ENCODE results near the gene NSMF. TPM values are rescaled to one million over a fixed set of nuclear protein-coding genes. Genes with fewer than 3 reads are reported as not detected.
A peak's percentile ranks its signal among the peaks of the same experiment; 100 is the strongest.
"Not testable (repeated sequence)": the region's sequence is repeated elsewhere in the genome, so short reads cannot be mapped to it uniquely, and the experiment has no call there.

NSMF gene
- total RNA-seq, 2 donors from 2014 or later, result 17.1 to 36.4 TPM

DNA sequence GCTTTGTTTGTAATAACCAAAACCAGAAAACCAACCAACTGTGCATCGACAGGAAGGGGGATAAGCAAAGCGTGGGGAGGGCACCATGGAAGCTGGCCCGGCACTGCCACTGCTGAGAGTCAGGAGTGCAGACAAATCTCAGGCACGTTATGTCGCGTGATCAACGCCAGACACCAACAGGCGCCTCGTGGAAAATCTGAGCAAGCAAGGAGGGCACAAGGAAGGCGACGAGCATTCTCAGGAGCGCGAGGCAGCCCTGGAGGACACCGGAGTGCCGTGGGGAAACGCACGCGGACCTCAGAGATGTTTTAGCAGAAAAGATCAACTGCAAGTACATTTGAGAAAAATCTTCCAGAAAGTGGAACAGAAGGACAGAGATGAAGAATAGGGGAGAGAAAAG, 15.1 kb upstream of the NSMF start:
- Mint-ChIP-seq H3K4me1 (ENCODE audit: low read depth in 2 of 2) (peaks cover 9 to 11% of the 10 kb centered on the region in 2 donors), H3K9me3 (peaks cover 6% of the 10 kb centered on the region), H3K27me3 (peaks cover 3 to 8% of the 10 kb centered on the region in 2 donors), H3K4me3 (no peak overlapping the region), H3K36me3 (peaks cover 18% of the 10 kb centered on the region), H3K27ac (no peak overlapping the region)
- no peak for ATAC-seq
- no peak for DNase-seq (ENCODE audit: low spot score)

- Mint-ChIP-seq H3K36me3 (peaks cover 12% of the 10 kb centered on the region), H3K9me3 (peaks cover 1% of the 10 kb centered on the region), H3K27me3 (peaks cover 5 to 12% of the 10 kb centered on the region in 2 donors), H3K27ac (no peak overlapping the region), H3K4me3 (no peak overlapping the region), H3K4me1 (ENCODE audit: low read depth in 2 of 2) (peaks cover 9 to 16% of the 10 kb centered on the region in 2 donors)
- DNase-seq (ENCODE audit: low spot score), result no peak
- no peak for ATAC-seq
Measured at GRCh38 chr9:137470785-137471184, 11.7 kb upstream of the NSMF start.

- H3K9me3 Mint-ChIP-seq, result no peaks in the 10 kb centered on the region
- no peak overlapping the region for H3K4me3 Mint-ChIP-seq
- peaks cover 1% of the 10 kb centered on the region for H3K36me3 Mint-ChIP-seq
- ATAC-seq, result no peak
- peaks cover 9 to 16% of the 10 kb centered on the region in 2 donors for H3K4me1 Mint-ChIP-seq (ENCODE audit: low read depth in 2 of 2)
- H3K27ac Mint-ChIP-seq, result no peak overlapping the region
- H3K27me3 Mint-ChIP-seq, result peaks cover 5 to 10% of the 10 kb centered on the region in 2 donors
- no peak for DNase-seq (ENCODE audit: low spot score)
Measured at GRCh38 chr9:137467896-137468295, 8.8 kb upstream of the NSMF start.

GRCh38 chr9:137467161-137467581, 8.0 kb upstream of the NSMF start:
- H3K27ac Mint-ChIP-seq, result no peak overlapping the region
- DNase-seq (ENCODE audit: low spot score), result no peak
- peaks cover 5 to 10% of the 10 kb centered on the region in 2 donors for H3K27me3 Mint-ChIP-seq
- H3K4me3 Mint-ChIP-seq, result no peak overlapping the region
- H3K9me3 Mint-ChIP-seq, result no peaks in the 10 kb centered on the region
- ATAC-seq, result no peak
- H3K36me3 Mint-ChIP-seq, result no peaks in the 10 kb centered on the region
- peaks cover 9 to 16% of the 10 kb centered on the region in 2 donors for H3K4me1 Mint-ChIP-seq (ENCODE audit: low read depth in 2 of 2)

DNA sequence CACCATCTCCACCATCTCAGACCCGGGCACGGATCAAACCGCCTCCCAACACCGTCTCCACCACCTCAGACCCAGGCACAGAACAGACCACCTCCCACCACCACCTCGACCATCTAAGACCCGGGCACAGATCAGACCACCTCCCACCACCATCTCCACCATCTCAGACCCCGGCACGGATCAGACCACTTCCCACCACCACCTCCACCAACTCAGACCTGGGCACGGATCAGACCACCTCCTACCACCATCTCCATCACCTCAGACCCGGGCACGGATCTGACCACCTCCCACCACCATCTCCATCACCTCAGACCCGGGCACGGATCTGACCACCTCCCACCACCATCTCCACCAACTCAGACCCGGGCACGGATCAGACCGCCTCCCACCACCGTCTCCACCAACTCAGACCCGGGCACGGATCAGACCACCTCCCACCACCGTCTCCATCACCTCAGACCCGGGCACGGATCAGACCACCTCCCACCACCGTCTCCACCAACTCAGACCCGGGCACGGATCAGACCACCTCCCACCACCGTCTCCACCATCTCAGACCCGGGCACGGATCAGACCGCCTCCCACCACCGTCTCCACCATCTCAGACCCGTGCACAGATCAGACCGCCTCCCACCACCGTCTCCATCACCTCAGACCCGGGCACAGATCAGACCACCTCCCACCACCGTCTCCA, 7.4 kb upstream of the NSMF start:
- ATAC-seq; H3K27ac Mint-ChIP-seq; DNase-seq (ENCODE audit: low spot score); H3K9me3 Mint-ChIP-seq; H3K36me3 Mint-ChIP-seq; H3K27me3 Mint-ChIP-seq; H3K4me3 Mint-ChIP-seq: not testable (repeated sequence)
- peaks cover 9 to 16% of the 10 kb centered on the region in 2 donors for H3K4me1 Mint-ChIP-seq (ENCODE audit: low read depth in 2 of 2)

- Mint-ChIP-seq H3K4me1 (ENCODE audit: low read depth in 2 of 2) (peaks cover 7 to 14% of the 10 kb centered on the region in 2 donors), H3K4me3 (no peak overlapping the region), H3K27ac (peak overlapping the region in 1 of 2 donors; percentile 8), H3K9me3 (no peaks in the 10 kb centered on the region), H3K27me3 (peaks cover 5 to 7% of the 10 kb centered on the region in 2 donors), H3K36me3 (no peaks in the 10 kb centered on the region)
- ATAC-seq, result no peak
- no peak for DNase-seq (ENCODE audit: low spot score)
Measured at GRCh38 chr9:137465720-137466388, 6.7 kb upstream of the NSMF start.

- DNase-seq (ENCODE audit: low spot score) (no peak), ATAC-seq (no peak)
- no peaks in the 10 kb centered on the region for H3K36me3 Mint-ChIP-seq
- no peak overlapping the region for H3K27ac Mint-ChIP-seq
- peaks cover 5% of the 10 kb centered on the region in 2 donors for H3K27me3 Mint-ChIP-seq
- H3K4me3 Mint-ChIP-seq, result no peak overlapping the region
- peaks cover 2 to 10% of the 10 kb centered on the region in 2 donors for H3K4me1 Mint-ChIP-seq (ENCODE audit: low read depth in 2 of 2)
- no peaks in the 10 kb centered on the region for H3K9me3 Mint-ChIP-seq
Measured at GRCh38 chr9:137465000-137465719, 6.0 kb upstream of the NSMF start.

- Mint-ChIP-seq H3K4me3 (no peak overlapping the region), H3K9me3 (no peaks in the 10 kb centered on the region), H3K27ac (no peak overlapping the region), H3K36me3 (no peaks in the 10 kb centered on the region), H3K4me1 (ENCODE audit: low read depth in 2 of 2) (peaks cover 4 to 7% of the 10 kb centered on the region in 2 donors), H3K27me3 (peaks cover 4 to 5% of the 10 kb centered on the region in 2 donors)
- ATAC-seq (no peak), DNase-seq (ENCODE audit: low spot score) (no peak)
Measured at GRCh38 chr9:137464291-137464999, 5.3 kb upstream of the NSMF start.

- Mint-ChIP-seq H3K4me3 (no peak overlapping the region), H3K4me1 (ENCODE audit: low read depth in 2 of 2) (peaks cover 1 to 4% of the 10 kb centered on the region in 2 donors), H3K9me3 (no peaks in the 10 kb centered on the region), H3K27ac (no peak overlapping the region), H3K36me3 (no peaks in the 10 kb centered on the region), H3K27me3 (peaks cover 0 to 2% of the 10 kb centered on the region in 2 donors)
- ATAC-seq (no peak), DNase-seq (ENCODE audit: low spot score) (no peak)
Measured at GRCh38 chr9:137463931-137464290, 4.8 kb upstream of the NSMF start.

- H3K27ac Mint-ChIP-seq, result no peak overlapping the region
- no peak overlapping the region for H3K4me3 Mint-ChIP-seq
- H3K27me3 Mint-ChIP-seq, result peaks cover 0 to 2% of the 10 kb centered on the region in 2 donors
- ATAC-seq (no peak), DNase-seq (ENCODE audit: low spot score) (no peak)
- H3K9me3 Mint-ChIP-seq, result no peaks in the 10 kb centered on the region
- H3K4me1 Mint-ChIP-seq (ENCODE audit: low read depth in 2 of 2), result peaks cover 0 to 4% of the 10 kb centered on the region in 2 donors
- no peaks in the 10 kb centered on the region for H3K36me3 Mint-ChIP-seq
Measured at GRCh38 chr9:137462986-137463930, 4.1 kb upstream of the NSMF start.

- H3K9me3 Mint-ChIP-seq, result no peaks in the 10 kb centered on the region
- no peak overlapping the region for H3K4me3 Mint-ChIP-seq
- H3K27me3 Mint-ChIP-seq, result no peaks in the 10 kb centered on the region
- peaks cover 0 to 4% of the 10 kb centered on the region in 2 donors for H3K4me1 Mint-ChIP-seq (ENCODE audit: low read depth in 2 of 2)
- ATAC-seq, result no peak
- no peak for DNase-seq (ENCODE audit: low spot score)
- no peaks in the 10 kb centered on the region for H3K36me3 Mint-ChIP-seq
- no peak overlapping the region for H3K27ac Mint-ChIP-seq
Measured at GRCh38 chr9:137462396-137462985, 3.4 kb upstream of the NSMF start.

DNA sequence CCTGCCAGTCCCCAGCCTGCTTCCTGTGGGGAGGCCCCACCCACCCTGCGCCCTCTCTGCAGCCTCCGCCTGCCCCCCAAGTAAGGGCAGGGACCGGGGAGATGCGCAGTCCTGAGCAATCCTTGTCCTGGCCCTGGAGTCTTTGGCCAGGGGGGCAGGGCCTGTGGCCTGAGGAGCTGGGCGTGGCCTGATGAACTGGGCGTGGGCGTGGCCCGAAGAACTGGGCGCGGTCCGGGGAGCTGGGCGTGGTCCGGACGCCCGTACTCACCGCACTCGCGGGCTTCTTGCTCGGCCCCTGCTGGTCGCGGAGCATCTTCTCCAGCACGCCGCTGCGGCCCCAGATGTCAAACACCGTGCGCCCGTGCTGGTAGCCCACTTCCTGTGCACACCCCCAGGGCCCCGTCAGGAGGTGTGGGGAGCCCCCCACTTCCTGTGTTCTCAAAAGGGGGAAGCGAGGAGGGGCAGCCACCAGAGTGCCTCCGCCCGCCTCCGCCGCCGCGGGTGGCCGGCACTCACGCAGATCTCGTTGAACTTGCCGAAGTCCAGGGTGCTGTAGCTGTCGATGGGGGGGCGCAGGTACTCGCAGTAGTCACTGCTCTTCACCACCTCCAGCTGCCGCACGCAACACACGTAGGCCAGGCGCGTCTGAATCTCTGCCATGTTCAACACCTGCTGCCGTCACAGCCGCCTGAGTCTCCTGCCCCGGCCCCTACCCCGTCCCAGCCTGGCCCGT, 2.7 kb upstream of the NSMF start:
- Mint-ChIP-seq H3K27me3 (no peaks in the 10 kb centered on the region), H3K36me3 (no peaks in the 10 kb centered on the region), H3K9me3 (no peaks in the 10 kb centered on the region), H3K4me3 (peak overlapping the region; percentile 39), H3K4me1 (ENCODE audit: low read depth in 2 of 2) (peaks cover 0 to 5% of the 10 kb centered on the region in 2 donors), H3K27ac (peak overlapping the region in 1 of 2 donors; percentile 37)
- ATAC-seq, result peak; percentile 80 to 83
- DNase-seq (ENCODE audit: low spot score), result peak; percentile 89

All from natural killer cell treated with Interleukin-12 subunit alpha and Interleukin-12 subunit beta and Interleukin-15 and Interleukin-18, amount 100 ng/mL, for 72 hours (primary cell).